Fibroblast of mammary gland (primary cell): ENCODE data around the gene AMN1.
A peak's percentile ranks its signal among the peaks of the same experiment; 100 is the strongest.
"Not testable (repeated sequence)": the region's sequence is repeated elsewhere in the genome, so short reads cannot be mapped to it uniquely, and the experiment has no call there.

Experiments
- DNase-seq: peaks from one replicate; pipeline ENCODE4 v3.0.0-alpha.2; 2010; ENCODE audit warnings: low read depth
- H3K4me3 ChIP-seq: 2 replicates; pipeline ENCODE4 v1.5.1; 2011; ENCODE audit warnings: low read depth, mild to moderate bottlenecking, low read length, moderate library complexity; ENCODE audit not compliant: control insufficient read depth
- CTCF ChIP-seq: conservative IDR thresholded peaks from 2 replicates; pipeline ENCODE4 v1.5.1; 2011; ENCODE audit warnings: low read depth, low read length, inconsistent platforms; ENCODE audit not compliant: control insufficient read depth, insufficient read depth

Gene AMN1

GRCh38 chr12:31682136-31682962, 46.5 kb downstream of the AMN1 start:
- DNase-seq, result peak; percentile 83
- H3K4me3 ChIP-seq, result no peak overlapping the region
- TF ChIP-seq CTCF, result peak; percentile 84

GRCh38 chr12:31672521-31672920, 56.3 kb downstream of the AMN1 start:
- TF ChIP-seq CTCF, result no peak
- no peak overlapping the region for H3K4me3 ChIP-seq
- no peak for DNase-seq

- DNase-seq, H3K4me3 ChIP-seq: not testable (repeated sequence)
These were observed 59.2 kb downstream of the AMN1 start for GRCh38 chr12:31669582-31669981.

GRCh38 chr12:31669020-31669419, 59.8 kb downstream of the AMN1 start:
- no peak for DNase-seq
- TF ChIP-seq CTCF, result no peak
- no peak overlapping the region for H3K4me3 ChIP-seq

GRCh38 chr12:31664038-31664437, 64.8 kb downstream of the AMN1 start:
- DNase-seq, result no peak
- no peak for TF ChIP-seq CTCF
- no peak overlapping the region for H3K4me3 ChIP-seq

GRCh38 chr12:31663576-31663975, 65.2 kb downstream of the AMN1 start:
- H3K4me3 ChIP-seq, result no peak overlapping the region
- no peak for DNase-seq
- no peak for TF ChIP-seq CTCF

- DNase-seq, result no peak
- H3K4me3 ChIP-seq, result no peak overlapping the region
- TF ChIP-seq CTCF, result no peak
These were observed 66.5 kb downstream of the AMN1 start for GRCh38 chr12:31662176-31662849.
